GM18507 (cell line): ENCODE data around the gene NEO1.
A peak's percentile ranks its signal among the peaks of the same experiment; 100 is the strongest.

ENCODE experiments used
- DNase-seq: peaks from one replicate; pipeline ENCODE4 v3.0.0; 2011; ENCODE audit warnings: low read depth; ENCODE audit not compliant: insufficient read length; ENCODE audit errors: extremely low spot score
- FAIRE-seq: peaks from 2 replicates; lab custom pipeline; 2011; peaks lifted over from hg19 to GRCh38; lab: Jason Lieb, UNC

Gene NEO1

DNA sequence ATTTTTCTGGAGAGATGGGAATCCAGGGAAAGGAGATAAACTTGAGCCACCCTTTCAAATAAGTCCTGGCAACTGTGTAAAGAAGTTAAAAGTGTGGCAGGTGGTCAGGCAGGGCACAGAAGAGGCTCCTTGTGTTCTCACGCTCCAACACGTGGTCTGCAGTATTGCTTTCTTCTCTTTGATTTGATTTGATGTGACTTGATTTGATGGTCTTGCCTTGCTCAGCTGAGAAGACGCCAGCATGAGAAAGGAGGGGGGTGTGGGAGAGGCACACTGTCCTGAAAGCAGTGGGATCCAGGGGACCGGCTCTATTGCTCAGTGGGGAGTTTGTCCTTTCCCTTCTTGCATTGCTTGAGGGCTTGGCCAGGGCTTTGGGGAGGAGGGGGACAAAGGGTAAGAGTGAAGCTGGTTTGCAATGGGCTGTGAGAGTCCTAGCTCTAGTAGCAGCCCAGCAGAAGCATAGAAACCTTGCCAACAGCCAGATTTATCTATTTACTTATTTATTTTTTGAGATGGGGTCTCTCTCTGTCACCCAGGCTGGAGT, 25.7 kb upstream of the NEO1 start:
- FAIRE-seq (no peak), DNase-seq (no peak)

DNA sequence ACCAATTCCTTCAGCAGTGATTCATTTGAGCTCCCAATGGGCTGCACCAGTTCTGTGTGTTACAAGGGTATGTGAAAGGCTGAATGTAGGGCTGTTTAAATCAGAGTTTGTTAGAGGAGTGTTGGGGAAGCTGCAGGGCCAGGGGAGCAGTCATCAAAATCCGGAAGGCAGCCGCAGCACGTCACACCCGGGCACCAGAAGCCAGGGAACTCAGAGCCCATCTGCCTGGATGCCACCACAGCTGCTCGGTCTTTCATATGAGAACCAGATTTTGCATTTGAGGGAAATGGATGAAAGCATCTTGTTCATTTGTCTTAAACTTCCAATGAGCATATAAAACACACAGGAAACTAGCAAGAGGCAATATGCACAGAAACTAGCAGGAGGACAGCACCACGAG, 24.2 kb upstream of the NEO1 start:
- no peak for DNase-seq
- FAIRE-seq = no peak

DNA sequence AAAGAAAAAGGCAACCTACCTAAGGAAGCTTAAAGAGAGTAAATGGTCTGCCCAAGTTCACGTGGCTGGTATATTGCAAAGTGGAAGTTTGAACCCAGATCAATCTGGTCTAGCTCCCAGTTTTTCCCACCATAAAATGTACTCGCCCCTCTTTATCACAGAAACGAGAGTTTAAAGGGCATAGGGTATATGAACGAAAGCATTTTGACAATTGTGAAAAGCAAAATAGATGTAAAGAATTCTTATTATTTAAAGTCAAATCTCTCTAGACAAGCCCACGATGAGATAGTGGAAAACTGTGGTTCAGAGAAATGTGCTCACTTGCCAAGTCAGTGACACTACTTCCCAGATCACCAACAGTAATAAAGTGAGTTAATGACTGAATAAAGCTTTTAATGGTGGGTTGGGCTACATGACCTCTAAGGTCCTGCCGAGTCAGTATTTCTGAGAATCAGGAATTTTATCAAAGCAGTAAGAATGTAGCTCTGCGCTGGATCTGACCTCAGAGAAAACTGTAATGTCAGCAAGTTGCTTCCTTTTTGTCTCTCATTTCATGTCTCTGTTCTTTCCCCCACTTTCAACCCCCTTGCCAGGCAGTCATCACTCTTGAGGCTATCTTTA, 23.3 kb upstream of the NEO1 start:
- no peak for FAIRE-seq
- DNase-seq = no peak

DNA sequence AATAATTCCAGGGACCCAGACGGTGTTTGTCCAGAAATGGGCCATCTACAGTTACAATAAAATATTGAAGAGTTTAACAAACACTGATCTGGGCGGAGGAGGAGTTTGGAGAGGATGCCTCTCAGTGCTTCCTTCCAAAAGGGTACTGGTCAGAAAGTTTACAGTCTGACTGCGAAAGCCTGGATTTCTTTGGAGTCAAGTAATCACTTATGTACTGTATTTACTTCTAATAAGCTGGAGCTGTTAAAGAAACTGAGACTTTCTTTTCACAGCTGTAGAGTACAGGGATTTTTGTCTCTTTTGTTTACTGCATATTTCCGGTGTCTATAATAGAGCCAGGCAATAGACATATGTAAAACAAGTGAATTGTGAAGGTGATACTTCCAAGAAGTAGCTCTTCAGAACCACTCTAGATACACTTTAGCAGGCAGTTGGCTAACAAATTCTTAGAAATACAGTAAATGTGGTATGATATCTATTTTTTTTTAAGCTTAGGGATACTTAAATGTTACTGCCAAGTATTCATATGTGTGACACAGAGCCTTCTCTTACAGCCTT, 22.1 kb upstream of the NEO1 start:
- DNase-seq = no peak
- no peak for FAIRE-seq

DNA sequence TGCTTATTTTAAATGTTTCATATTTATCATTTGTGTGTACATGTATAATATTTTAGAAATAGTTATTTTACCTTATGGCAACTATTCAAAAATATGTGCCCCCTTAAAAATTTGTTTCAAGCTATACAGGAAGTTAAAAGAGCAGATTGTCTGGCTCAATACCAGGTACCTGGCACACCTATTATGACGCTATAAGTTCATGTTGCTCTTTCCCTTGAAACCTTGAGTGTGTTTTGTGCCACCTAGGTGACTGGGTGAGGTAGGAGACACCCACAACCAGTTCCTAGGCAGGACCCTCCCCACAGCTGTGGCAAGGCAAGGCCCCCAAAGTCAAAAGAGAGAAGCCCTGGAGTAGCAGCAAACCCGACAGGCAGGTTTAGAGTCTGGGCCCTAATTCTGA, 20.6 kb upstream of the NEO1 start:
- no peak for FAIRE-seq
- no peak for DNase-seq

DNA sequence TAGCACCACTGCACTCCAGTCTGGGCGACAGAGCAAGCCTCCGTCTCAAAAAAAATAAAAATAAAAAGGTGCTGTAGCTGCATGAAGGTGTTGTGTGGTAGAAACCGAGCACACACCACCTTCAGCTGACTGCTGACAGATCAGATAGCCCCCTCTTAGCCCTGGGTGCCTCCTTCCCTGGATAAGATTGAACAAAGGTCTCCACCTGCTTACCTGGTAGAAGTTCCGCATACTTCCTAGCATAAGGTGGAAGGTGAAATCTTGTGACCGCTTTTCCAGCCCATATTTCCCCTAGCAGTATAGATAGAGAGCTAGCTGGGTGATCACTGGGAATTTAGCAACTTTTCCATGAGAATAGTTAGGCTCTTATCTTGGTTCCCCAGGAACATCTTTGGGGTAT, 18.7 kb upstream of the NEO1 start:
- DNase-seq = no peak
- no peak for FAIRE-seq

DNA sequence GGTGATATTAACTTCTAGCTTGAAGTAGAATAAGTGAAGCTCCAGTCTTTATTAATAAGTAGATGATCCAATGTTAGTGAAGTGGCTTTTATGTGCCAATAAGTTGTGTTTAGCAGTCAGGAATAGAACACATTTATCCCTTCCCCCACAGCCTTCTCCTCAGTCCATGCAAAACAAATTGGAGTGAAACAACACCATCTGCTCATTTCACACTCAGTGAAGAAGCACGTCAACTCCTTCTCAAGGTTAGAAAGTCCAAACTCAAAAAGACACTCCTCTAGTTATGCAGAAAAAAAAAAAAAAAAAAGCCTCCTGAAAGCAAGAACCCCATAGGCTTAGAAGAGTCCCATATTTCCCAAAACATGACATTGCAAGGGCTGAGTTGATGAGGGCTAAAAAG, 18.0 kb upstream of the NEO1 start:
- no peak for DNase-seq
- FAIRE-seq = no peak

DNA sequence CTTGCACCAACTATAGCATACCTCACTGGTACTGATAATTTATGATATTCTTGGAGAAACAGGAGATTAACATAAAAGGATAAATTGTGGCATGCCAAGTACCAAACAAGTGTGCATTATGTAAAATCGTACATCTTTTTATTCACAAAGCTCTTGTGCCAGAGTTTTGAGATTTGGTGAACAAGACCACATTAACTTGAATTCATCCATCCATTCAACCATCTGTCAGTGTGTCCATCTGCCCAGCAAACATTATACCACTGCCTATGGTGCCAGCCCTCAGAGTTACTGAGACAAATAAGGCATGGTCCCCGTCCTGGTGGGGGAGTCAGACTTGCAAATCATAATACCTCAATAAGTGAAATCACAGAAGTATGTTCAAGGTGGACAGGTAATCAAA, 17.0 kb upstream of the NEO1 start:
- FAIRE-seq (no peak), DNase-seq (no peak)

DNA sequence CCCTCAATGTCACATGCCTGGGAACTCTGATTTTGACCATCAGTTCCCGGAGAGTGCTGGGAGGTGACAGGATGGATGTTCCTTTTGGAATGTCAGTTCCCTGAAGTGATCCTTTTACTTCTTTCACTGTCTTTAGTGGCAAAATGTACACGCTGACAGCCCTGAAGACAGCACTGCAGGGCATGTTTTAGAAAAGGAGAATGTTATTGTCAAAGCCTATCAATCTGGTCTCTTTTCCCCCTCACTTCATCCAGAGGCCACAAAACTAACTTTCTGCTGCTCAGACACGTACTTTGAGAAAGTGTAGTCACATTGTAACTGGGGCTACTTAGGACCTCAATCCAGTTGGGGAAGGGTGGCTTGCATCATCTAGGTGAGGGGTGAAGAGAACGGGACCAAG, 14.0 kb upstream of the NEO1 start:
- no peak for FAIRE-seq

DNA sequence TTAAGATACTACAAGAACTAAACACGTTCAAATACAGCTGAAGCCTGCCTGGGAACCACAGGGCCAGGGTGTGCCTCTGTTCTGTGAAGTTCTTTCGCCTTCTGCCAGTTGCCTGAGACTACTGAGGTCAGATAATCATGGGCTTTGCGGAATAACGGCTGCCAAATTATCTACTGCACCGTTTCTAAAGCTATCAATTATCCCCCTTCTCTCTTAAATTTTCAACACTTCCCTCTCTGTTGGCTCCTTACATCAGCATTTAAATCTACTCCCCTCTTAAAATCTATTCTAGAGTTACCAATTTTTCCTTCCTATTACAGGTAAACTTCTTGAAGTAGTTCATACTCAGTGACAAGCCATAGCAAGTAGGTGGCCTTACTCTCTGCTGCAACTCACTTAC, 6.2 kb upstream of the NEO1 start:
- no peak for FAIRE-seq
- DNase-seq = no peak

More for the DNA sequence above, 14.0 kb upstream of the NEO1 start:
- DNase-seq = no peak

DNA sequence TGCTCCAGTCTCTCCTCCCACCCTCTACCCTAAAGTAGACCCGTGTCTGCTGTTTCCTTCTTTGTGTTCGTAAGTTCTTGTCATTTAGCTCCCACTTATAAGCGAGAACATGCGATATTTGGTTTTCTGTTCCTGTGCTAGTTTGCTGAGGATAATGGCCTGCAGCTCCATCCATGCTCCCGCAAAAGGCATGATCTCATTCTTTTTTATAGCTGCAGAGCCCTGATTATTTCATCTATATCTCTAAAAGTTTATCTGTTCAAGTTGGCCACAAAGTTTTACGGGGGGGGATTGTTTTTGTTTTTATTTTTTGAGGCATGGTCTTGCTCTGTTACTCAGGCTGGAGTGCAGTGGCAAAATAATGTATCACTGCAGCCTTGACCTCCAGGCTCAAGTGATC, 4.4 kb upstream of the NEO1 start:
- no peak for FAIRE-seq
- DNase-seq = no peak

DNA sequence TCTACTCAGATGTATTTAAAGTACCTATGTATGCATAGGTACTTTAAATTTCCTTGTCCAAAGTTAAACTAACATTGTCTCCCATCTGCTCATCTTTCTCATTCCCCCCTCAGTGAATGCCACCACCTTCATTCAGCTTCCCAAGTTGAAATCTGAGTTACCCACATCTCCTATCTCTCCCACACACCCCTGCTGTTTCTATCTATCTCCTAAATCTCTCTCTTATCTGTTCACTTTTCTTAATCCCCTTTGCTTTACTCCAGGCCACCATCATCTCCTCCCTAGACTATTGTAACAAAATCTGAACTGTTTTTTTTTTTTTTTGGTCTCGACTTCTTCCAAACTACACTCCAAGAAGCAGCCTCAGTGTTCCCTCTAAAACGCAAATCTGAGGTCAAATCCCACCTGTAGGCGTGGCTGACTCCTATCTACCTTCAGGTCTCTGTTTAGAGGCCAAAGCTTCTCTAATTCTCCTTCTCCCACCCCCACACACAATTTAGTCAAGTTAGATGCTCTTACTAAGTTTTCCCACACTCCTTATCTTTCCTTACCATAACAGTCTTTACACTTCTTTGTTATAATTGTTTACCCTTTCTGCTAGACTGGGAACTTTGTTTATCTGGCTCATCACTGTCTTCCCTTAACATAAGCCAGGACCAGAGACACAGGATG, 3.5 kb upstream of the NEO1 start:
- DNase-seq (no peak), FAIRE-seq (no peak)

DNA sequence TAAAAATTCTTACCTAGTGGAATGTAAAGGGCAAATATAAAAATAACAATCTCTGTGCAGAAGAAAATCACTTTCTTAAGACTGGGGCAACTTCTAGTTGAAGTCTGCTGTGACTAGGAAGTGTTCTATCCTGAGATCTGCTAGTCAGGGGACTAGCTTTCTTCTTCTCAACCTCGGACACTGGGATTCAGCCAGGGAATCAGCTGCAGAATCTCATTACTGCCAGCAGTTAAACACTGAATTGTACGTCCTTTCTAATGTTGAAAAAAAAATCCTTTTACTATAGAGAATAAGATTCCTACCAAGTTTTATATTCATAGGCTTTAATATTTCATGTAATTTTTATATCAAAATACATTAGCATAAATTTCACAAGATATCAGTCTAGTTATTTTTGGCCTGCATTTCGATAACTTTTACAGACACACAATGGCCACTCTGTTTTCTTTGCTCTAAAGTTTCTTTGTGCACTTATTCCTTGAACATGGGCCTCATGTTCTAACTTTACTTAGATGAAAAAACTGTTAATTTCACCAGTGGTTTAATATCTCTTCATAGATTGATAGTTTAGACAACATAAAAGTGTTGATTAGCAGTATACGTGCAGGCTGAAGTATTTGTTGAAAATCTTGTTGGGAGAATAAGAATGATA, 2.6 kb upstream of the NEO1 start:
- FAIRE-seq = no peak
- no peak for DNase-seq

DNA sequence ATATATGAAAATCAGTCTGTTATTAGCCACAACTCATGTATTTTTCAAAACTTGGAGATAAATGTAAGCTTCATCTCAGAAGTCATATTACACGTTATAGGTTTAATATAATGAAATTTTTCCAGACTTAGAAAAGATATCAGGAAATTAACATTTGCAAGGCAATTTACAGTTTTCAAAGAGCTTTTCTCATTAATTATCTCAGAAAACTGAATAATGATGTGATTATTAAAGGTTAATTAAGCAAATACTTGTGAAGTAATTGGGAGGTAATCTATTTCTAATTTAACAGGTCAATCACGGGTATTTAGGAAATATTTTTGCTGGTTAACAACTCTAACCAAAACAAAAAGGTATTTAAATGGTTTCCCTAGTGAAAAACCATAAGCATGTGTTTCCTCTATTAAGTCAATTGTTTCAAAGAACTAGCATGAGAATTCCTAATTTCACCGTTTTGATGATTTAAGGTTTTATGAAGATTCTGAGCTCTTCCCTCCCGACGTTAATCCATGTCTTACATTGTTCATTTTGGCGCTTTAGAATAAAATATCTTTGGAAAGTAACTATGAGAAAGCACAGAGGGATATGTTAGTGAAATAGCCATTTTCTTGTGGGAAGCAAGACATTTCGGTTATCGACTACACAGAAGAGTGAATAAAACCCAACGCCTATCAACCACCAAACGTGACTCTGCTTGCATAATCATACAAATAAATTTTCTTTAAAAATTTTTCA, 1.5 kb upstream of the NEO1 start:
- DNase-seq = no peak

DNA sequence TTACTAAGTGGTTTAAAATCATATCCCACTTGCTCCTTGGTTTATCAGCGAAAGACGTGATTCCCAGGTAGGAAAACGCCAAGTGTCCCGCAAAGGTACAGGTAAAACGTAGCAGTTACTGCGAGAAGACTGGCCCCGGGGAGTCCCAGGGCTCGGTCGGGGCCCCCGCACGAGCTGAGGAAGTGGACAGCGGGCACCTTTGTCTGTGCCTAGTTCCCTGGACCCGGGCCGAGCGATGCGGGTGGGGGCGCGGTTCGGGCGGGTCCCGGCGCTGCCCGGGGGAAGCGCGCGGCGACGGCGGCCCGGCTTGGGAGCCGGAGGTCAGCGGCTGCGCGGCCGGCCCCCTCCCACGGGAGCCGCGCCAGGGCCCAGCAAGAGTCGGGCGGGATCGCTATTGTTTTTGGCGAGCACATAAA, 864 bp upstream of the NEO1 start:
- FAIRE-seq (no peak), DNase-seq (no peak)

More for the DNA sequence above, 1.5 kb upstream of the NEO1 start:
- no peak for FAIRE-seq

DNA sequence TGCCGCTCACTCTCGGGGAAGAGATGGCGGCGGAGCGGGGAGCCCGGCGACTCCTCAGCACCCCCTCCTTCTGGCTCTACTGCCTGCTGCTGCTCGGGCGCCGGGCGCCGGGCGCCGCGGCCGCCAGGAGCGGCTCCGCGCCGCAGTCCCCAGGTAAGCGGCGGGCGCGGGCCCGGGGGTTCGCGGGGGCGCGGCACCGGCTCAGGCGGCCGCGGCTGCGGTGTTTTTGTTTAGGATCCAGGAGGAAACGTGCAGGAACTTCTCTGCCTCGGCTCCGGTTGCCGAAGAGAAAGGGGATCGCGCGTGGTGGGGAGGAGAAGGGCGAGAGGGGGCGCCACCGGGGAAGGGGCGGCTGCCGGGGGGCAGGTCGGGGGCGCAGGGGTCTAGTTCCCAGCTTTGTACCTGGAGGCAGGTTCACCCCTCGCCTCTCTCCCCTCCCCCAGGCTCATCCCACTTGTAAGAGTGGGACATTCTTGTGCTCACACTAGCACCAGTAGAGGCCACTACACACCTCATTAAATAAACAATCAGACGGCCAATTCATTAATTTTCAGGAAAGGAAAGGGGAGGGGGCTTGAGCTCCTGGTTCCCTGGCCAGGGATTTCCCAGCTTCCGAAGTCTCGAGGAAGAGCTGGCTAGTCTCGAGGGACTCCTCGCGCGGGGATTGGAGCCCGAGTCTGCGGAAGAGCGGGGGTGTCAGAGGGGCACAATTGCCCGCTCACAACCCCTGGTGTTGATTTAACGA, 562 bp downstream of the NEO1 start:
- no peak for FAIRE-seq

DNA sequence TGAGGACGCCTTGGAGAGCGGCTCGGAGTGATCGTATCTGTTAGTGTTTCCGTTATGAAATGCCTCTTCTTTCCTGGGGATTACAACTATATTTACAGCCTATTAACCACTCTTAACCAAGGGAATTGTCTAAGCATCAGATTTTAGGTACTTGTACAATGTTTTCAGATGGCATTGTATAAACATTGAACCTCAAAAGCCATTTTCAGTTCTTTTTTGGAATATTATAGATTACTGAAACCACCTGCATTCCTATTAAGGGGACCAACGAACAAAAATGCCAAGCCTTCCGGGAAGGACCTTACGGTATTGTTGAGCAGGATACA, 1.1 kb downstream of the NEO1 start:
- DNase-seq (no peak), FAIRE-seq (no peak)

More for the DNA sequence above, 562 bp downstream of the NEO1 start:
- DNase-seq = peak; percentile 28

DNA sequence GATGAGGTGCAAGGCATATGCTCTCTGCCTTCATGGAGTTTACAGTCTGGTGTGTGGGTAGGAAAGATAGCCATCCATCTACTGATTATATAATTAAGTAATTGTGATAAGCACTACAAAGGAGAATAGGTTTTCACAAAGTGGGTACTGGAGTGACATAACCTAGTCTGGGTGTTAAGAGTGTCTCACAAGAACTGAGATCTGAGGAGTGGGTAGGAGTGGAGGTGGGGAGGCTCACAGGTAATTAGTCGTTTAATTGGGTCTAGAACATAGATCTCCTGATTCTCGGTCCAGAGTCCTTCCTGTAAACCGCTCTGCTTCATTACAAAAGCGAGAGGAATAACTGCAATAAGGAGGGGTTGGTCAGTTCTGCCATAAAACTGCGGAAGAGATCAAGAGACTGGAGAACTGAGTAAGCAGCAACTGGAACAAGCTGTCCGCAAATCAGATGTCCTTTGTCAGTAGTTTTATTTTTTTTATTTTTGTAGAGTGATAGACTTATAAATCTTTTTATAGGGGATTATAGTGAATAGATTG, 2.2 kb downstream of the NEO1 start:
- DNase-seq = no peak
- no peak for FAIRE-seq

DNA sequence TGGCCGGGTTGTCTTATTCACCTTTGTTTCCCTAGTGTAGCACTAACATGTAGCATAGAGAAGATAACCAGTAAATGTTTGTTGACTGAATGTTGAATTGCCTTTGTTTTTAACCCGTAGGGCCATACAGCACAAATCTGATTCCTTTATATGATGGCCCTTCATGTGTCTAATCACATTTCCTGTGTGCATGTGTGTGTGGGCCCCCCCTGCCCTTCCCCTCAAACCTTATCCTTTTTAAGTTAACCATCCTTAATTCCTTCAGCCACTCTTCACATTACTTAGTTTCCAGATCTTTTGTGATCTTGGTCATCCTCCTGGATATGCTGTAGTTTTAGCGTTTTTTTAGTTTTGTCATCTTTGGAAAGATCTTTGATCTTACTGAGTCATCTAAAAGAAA, 4.2 kb downstream of the NEO1 start:
- DNase-seq (no peak), FAIRE-seq (no peak)
